ENCODE data around the gene METTL27.
"Not testable (repeated sequence)": the region's sequence is repeated elsewhere in the genome, so short reads cannot be mapped to it uniquely, and the experiment has no call there.

DNA sequence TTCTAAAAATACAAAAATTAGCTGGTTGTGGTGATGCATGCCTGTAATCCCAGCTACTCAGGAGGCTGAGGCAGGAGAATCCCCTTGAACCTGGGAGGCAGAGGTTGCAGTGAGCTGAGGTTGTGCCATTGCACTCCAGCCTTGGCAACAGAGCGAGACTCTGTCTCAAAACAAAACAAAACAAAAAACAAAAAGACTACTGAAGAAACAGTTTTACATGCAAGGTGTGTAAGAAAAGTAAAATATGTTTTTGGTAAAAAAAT lies 54.6 kb downstream of the METTL27 start:
- TF ChIP-seq, protein P1, sequence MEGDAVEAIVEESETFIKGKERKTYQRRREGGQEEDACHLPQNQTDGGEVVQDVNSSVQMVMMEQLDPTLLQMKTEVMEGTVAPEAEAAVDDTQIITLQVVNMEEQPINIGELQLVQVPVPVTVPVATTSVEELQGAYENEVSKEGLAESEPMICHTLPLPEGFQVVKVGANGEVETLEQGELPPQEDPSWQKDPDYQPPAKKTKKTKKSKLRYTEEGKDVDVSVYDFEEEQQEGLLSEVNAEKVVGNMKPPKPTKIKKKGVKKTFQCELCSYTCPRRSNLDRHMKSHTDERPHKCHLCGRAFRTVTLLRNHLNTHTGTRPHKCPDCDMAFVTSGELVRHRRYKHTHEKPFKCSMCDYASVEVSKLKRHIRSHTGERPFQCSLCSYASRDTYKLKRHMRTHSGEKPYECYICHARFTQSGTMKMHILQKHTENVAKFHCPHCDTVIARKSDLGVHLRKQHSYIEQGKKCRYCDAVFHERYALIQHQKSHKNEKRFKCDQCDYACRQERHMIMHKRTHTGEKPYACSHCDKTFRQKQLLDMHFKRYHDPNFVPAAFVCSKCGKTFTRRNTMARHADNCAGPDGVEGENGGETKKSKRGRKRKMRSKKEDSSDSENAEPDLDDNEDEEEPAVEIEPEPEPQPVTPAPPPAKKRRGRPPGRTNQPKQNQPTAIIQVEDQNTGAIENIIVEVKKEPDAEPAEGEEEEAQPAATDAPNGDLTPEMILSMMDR (IDR thresholded peaks at IDR 0.05), result not testable (repeated sequence)
- not testable (repeated sequence) for TF ChIP-seq POLR2A, EP300 (IDR thresholded peaks at IDR 0.05)
